SW 1271 (cell line): ENCODE results near the gene HIF3A.

Experiments
- DNase-seq, 2 experiments: peaks; one replicate each; lab custom pipeline; 2025; lab: John Stamatoyannopoulos, UW

Gene HIF3A

GRCh38 chr19:46328079-46328478 lies 31.2 kb downstream of the HIF3A start:
- DNase-seq, result no peak

DNA sequence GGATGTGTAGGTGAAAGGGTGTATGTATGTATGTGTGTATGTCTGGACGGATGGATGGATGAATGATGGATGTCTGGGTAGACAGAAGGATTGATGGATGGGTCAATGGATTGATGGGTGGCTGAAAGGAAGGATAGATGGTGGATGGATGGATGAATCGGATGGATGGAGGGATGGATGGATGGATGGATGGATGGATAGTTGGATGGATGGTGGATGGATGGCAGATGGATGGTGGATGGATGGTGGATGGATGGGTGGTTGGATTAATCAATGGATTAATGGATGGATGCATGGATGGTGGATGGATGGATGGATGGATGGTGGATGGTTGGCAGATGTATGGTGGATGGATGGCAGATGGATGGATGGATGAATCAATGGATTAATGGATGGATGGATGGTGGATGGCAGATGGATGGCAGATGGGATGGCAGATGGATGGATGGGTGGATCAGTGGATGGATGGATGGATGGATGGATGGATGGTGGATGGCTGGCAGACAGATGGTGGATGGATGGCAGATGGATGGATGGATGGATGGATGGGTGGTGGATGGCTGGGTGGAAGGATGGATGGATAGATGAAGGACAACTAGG lies 33.6 kb downstream of the HIF3A start:
- DNase-seq, result no peak

- DNase-seq, result no peak
These were observed 40.6 kb downstream of the HIF3A start for GRCh38 chr19:46337487-46337886.

GRCh38 chr19:46339446-46339845 lies 42.6 kb downstream of the HIF3A start:
- DNase-seq, result no peak

DNA sequence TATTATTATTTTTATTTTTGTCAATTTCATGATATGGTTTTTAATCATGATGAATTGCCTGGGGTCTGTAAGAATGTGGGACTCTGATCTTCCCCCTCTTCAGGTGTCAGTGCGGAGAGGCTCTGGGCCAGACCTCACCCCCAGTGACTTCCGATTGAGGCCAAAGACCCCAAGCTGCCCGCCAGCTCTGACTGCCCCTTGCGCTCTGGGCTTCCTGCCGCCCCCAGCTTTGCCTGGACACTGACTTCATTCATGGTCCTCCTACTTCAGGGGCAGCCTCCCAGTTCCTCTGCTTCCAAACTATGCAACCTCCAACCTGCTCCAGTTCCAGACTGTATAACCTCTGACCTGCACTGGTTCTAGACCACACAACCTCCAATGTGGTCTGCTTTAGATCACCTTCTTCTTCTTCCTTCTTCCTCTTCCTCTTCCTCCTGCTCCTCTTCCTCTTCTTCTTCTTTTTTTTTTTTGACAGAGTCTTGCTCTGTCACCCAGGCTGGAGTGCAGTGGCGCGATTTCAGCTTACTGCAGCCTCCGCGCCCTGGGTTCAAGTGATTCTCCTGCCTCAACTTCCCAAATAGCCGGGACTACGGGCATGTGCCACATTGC lies 43.3 kb downstream of the HIF3A start:
- DNase-seq, result no peak

GRCh38 chr19:46341937-46342336 lies 45.1 kb downstream of the HIF3A start:
- DNase-seq, result no peak

DNA sequence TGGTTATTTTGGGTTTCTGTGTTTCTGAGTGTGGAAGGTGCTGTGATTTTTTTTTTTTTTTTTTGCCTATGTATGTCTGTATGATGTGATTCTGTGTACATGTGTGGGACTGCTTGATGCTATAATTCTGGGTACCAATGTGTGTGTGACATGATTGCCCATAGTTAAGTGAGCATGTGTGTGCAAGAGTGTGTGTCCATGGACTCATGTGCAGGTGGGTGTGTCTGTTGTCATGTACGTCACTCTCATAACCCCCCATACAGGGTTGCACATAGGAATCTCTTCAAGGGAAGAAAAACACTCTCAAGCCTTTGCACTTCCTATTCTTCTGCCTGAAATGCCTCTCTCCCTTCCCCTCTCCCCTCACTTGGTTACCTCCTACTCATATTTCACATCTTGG lies 47.5 kb downstream of the HIF3A start:
- no peak for DNase-seq

- DNase-seq, result no peak
These were observed 48.3 kb downstream of the HIF3A start for GRCh38 chr19:46345157-46345556.

DNA sequence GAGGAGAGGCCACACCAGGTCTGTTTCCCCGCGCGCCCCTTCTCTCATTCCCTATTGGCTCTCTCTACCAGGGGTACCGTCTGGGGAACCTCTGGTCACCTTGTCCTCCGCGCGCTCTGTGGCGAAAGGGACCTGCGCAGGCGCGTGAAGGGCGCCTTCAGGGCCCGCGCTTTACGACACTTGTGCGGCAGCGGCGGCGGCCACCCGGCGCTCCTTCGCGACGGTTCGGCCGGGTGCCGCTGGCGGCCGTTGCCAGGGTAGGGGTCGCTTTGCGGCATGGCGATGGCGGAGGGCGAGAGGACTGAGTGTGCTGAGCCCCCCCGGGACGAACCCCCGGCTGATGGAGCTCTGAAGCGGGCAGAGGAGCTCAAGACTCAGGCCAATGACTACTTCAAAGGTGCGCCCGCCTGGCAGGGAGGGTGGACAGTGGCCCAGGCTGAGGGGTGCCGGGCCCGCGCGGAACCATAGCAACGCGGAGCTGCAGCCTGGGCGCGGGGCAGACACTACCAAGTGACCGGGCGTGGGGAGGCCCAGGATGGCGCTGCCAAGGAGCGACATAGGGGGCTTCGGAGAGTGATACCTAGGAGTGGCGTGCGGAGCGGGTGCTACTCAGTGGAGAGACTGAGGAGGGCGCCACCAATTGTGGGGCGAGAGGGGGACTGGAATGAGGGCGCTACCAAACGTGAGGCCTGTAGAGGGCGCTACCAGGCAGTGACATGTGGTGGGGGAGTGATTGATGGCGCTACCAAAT lies 50.2 kb downstream of the HIF3A start, which contains the start of gene PPP5C:
Gene PPP5C (plus strand): TSS at position 267 of the 751 bp plus-strand sequence. CDS start 10 bp downstream, at position 277.
- DNase-seq, result peak; percentile 70 to 83

GRCh38 chr19:46347572-46347883 lies 50.7 kb downstream of the HIF3A start:
- DNase-seq, result no peak

DNA sequence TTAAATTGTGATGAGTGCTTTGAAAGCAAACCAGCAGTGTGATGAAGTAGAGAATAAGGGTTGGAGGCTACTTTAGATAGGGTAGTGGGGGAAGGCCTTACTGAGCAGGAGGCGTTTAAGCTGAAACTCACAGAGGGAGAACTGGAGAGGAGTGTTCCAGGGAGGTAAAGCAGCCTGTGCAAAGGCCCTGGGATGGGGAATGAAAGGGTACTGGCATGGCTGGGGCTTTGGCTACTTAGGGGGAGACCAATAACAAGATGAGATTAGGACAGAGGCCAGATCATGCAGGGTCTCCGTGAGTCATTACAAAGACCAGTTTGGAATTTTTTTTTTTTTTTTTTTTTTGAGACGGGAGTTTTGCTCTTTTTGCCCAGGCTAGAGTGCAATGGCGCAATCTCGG lies 51.1 kb downstream of the HIF3A start:
- DNase-seq, result no peak

GRCh38 chr19:46349311-46349993 lies 52.6 kb downstream of the HIF3A start:
- no peak for DNase-seq

DNA sequence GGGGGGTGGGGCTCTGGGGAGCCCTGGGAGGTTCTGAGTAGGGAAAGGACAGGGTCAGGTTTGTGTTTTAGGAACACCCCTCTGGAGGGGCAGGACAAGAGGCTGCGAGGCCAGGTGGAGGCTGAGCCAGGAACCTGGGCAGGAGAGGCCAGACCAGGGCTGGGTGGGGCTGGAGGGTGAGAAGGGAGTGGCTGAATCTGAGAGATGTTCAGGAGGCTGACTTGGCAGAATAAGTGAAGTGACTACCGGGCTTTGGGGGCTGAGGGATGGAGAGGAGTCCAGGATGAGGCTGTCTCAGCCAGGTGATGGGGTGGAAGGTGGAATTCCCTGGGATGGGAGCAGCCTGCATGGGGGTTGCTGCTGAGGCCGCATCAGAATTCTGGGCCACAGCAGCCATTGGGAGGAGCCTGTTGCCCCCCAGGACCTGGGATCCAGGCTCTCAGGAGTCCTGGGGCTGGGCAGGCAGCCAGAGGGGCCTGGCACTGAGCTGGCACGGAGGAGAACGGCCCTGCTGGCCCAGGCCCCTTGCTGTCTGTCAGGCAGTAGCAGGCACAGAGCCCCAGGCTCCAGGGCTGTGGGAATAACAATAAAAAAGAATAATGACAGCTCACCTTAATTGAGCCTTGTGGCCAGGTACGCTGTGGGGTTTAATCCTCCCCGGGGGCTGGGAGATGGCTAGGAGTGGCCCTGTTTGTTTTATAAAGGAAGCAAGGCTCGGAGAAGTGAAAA lies 53.4 kb downstream of the HIF3A start:
- no peak for DNase-seq

DNA sequence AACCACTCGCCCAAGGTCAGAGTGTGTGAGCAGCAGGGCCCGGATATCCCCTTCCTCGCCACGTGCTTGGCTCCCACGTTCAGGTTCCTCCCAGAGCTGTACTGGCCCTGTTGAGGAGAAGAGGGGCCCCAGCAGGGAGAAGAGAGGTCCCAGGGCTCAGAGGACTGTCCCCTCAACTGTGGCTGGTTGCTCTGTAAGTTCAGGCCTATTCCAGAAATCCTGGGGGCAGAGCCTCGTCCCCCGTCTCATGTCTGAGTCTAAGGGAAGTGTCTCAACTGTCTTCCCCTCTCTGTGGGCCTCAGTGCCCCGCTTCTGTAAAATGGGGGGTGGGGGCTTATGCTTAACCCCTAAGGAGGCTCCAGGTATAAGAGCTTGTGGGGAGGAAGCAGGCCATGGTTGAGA lies 53.9 kb downstream of the HIF3A start:
- DNase-seq, result no peak

GRCh38 chr19:46351241-46352041 lies 54.6 kb downstream of the HIF3A start:
- DNase-seq, result no peak

DNA sequence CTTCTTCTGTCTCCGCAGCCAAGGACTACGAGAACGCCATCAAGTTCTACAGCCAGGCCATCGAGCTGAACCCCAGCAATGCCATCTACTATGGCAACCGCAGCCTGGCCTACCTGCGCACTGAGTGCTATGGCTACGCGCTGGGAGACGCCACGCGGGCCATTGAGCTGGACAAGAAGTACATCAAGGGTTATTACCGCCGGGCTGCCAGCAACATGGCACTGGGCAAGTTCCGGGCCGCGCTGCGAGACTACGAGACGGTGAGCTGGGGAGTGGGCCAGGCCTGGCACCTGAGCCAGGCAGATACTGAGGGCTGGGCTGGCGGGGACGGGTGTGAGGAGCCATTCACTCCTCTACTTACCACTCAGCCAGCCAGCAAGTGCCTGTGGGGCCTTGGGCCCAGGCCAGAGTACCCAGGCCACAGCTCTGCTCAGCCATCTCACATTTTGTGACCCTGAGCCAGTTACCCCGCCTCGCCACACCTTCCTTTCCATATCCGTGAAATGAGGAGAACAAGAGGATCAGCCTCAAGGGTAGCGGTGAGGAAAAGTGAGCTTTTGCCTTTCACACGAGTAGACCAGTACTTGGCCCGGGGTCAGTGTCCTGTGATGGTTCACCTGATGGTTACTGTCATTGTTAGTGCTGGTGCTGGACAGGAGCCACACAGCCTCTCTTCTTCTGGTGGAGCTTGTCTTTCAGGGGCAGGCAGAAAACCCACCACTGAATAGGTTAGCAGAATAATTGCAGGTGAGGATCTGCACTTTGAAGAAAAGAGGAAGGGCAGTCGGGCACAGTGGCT lies 57.1 kb downstream of the HIF3A start:
- no peak for DNase-seq

- DNase-seq, result no peak
These were observed 58.6 kb downstream of the HIF3A start for GRCh38 chr19:46355234-46356148.

DNA sequence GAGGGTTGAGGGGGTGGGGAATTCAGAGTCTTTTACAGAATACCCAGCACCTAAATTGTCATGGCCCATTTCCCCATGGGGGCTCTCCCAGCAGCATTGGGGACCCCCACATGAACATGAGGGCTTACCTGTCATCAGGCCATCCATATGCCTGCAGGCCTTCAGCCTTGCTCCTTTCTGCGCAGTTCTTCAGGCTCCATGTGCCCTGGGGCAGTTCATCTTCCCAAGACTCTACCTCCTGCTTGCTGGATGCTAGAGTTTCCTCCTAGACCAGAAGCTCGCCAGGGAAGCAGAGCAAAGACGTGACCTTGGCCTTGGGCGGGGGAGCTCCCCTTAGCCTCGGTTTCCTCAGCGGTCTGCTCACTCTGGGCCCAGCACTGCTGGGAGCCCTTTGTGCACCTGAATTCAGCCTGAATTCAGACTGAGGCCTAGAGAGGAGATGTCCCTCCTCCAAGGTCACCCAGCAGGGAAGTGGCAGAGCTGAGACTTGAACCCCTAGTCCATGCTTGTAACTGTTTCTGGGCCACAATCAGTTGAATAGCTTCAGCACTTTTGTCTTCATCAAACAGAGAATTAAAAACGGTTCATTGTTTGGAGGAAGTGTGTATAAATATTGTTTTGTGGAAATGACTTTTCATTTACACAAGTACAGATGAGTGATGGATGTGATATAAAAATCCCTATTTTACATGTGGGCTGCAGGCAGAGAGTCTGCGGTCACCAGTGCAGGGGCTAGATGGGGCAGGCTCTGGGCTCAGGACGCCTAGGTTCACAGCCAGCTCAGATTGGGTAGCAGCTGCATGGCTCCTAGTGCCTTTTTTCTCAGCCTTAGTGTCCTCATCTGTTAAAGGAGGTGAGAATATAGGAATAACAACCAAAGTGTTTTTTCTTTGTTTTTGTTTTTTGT lies 59.6 kb downstream of the HIF3A start:
- no peak for DNase-seq
